ENCODE results near the gene HDAC4.

The HDAC4 gene

GRCh38 chr2:239377591-239377990, 23.2 kb downstream of the HDAC4 start:
- Mint-ChIP-seq H3K27me3 (no peaks in the 10 kb centered on the region), H3K27ac (no peak overlapping the region), H3K9me3 (no peaks in the 10 kb centered on the region), H3K4me1 (peaks cover 28% of the 10 kb centered on the region), H3K4me3 (no peak overlapping the region), H3K36me3 (ENCODE audit: low read depth) (peaks cover 3% of the 10 kb centered on the region)
- DNase-seq (no peak), ATAC-seq (no peak)

- ATAC-seq (no peak), DNase-seq (no peak)
- Mint-ChIP-seq H3K4me1 (peaks cover 23% of the 10 kb centered on the region), H3K36me3 (ENCODE audit: low read depth) (peaks cover 3% of the 10 kb centered on the region), H3K4me3 (no peak overlapping the region), H3K27me3 (no peaks in the 10 kb centered on the region), H3K27ac (no peak overlapping the region), H3K9me3 (no peaks in the 10 kb centered on the region)
Observed at GRCh38 chr2:239376942-239377531, 23.8 kb downstream of the HDAC4 start.

DNA sequence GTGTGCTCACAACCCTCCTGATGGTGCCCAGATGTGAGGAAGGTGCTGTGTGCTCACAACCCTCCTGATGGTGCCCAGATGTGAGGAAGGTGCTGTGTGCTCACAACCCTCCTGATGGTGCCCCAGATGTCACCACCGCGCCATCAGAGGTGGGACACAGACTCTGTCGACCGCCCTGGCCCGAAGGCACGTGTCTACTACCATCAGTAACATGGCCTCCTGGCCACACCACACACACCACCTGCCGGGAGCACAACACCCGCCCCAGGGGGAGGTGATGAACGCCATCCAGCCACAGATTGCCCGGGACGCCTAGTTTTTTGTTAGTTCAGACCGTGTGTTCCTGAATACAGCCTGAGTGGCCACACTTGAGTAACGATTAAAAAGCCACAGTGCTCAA, 24.5 kb downstream of the HDAC4 start:
- no peak for ATAC-seq
- Mint-ChIP-seq H3K27ac (no peak overlapping the region), H3K4me1 (peaks cover 16% of the 10 kb centered on the region), H3K27me3 (no peaks in the 10 kb centered on the region), H3K36me3 (ENCODE audit: low read depth) (peaks cover 3% of the 10 kb centered on the region), H3K9me3 (no peaks in the 10 kb centered on the region), H3K4me3 (no peak overlapping the region)
- DNase-seq = no peak

DNA sequence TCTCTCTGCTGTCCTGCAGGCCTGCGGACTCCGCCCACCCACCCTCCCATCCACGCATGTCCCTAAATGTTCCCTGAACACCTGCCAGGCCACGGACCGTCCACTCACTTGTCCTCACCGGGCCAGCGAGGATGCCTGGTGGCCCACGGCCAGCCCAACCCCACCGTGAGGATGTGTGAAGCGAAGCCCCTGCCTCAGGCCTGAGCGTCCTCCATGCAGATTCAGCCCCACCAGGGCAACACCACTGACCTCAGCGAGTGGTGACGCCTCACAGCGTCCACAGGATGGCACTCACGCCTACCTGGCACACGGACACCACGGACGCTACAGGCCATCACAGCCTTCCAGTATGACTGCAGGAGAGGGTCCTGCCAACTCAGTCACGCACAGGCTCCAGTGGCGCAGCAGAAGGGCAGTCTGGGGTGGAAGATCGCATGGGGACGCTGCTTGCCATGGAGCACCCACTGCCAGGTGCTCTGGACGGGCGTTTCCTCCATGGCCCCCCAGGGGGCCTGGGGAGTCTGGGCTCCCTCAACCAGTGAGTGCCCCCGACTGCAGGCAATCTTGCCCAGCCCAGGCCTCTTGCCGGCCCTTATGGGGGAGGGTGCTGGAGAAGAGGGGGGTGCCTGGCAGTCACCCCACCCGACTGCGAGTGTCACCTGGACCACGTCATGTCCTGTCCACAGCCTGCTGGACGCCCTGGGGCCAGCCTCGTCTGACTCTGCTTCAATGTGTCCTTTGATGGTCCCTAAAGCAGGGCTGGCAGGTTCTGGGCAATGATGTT, 25.4 kb downstream of the HDAC4 start:
- Mint-ChIP-seq H3K4me3 (no peak overlapping the region), H3K9me3 (no peaks in the 10 kb centered on the region), H3K27me3 (no peaks in the 10 kb centered on the region), H3K36me3 (ENCODE audit: low read depth) (no peaks in the 10 kb centered on the region), H3K4me1 (peaks cover 8% of the 10 kb centered on the region), H3K27ac (no peak overlapping the region)
- ATAC-seq = no peak
- DNase-seq = no peak

DNA sequence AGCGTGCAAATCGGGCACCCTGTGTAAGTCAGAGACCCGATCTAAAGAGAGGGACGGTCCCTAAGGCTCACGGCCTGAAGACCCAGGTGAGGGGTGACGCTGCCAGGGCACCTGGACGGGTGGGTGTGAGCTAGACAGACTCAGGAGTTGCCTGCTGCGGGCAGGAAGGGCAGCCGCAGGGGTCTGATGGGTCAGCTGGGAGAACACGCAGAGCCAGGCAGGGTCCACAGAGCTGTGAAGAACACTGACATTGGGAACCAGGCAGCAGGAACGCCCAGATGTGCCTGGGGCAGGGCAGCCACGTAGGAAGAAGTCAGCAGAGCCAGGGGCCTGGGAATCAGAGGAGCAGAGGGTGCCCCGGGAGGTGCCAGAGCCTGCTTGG, 25.9 kb downstream of the HDAC4 start:
- ATAC-seq = no peak
- H3K4me3 Mint-ChIP-seq = no peak overlapping the region
- H3K4me1 Mint-ChIP-seq = peaks cover 6% of the 10 kb centered on the region
- no peak overlapping the region for H3K27ac Mint-ChIP-seq
- no peaks in the 10 kb centered on the region for H3K36me3 Mint-ChIP-seq (ENCODE audit: low read depth)
- no peaks in the 10 kb centered on the region for H3K27me3 Mint-ChIP-seq
- no peaks in the 10 kb centered on the region for H3K9me3 Mint-ChIP-seq
- DNase-seq = no peak

GRCh38 chr2:239372835-239373234, 28.0 kb downstream of the HDAC4 start:
- ATAC-seq (no peak), DNase-seq (no peak)
- H3K4me1 Mint-ChIP-seq = peaks cover 2% of the 10 kb centered on the region
- H3K36me3 Mint-ChIP-seq (ENCODE audit: low read depth) = no peaks in the 10 kb centered on the region
- H3K9me3 Mint-ChIP-seq = no peaks in the 10 kb centered on the region
- H3K4me3 Mint-ChIP-seq = no peak overlapping the region
- H3K27me3 Mint-ChIP-seq = no peaks in the 10 kb centered on the region
- H3K27ac Mint-ChIP-seq = no peak overlapping the region

DNA sequence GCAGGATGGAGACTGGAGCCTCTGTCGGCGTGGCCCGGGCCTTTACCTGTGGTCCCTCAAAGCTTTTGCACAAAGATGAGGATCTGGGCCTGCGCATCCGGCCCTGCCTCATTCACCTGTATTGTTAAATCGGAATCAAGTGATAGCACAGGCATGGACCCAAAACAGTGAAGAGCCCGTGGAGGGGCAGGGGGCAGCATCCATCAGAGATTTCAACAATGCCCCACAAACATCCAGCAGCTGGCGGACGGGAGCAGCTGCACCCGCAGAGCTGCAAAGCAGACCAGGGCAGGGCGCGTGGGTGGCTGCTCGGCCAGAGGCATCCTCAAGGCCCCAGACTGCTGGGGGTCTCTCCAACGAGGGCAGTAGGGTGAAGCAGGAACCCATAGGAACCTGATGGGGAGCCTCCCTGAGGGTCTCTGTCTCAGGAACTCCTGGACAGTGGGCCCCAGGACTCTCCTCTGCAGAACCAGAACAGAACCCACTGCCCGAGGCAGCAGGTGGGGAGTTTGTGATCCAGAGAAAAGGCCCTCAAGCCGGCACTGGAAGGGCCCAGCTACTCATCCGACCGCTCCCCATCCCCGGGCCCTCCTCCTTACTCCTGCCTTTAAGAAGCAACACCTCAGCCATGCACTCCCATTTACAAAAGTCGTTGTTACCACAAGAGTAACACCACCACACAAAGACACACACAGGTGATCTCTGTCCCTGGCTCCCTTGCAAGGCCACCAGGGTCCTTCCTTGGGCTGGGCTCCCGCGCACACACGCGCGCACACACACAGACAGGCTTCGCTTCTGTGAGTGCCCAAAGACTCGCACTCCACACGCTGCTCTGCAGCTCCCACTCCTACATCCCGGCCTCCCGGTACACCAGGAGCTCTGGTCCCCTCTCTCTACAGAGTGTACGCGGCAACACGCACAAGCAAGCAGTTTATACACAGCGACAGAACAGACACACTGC, 28.8 kb downstream of the HDAC4 start:
- H3K9me3 Mint-ChIP-seq = no peaks in the 10 kb centered on the region
- peaks cover 2% of the 10 kb centered on the region for H3K4me1 Mint-ChIP-seq
- DNase-seq (no peak), ATAC-seq (no peak)
- H3K27ac Mint-ChIP-seq = no peak overlapping the region
- no peaks in the 10 kb centered on the region for H3K27me3 Mint-ChIP-seq
- no peak overlapping the region for H3K4me3 Mint-ChIP-seq
- H3K36me3 Mint-ChIP-seq (ENCODE audit: low read depth) = no peaks in the 10 kb centered on the region

DNA sequence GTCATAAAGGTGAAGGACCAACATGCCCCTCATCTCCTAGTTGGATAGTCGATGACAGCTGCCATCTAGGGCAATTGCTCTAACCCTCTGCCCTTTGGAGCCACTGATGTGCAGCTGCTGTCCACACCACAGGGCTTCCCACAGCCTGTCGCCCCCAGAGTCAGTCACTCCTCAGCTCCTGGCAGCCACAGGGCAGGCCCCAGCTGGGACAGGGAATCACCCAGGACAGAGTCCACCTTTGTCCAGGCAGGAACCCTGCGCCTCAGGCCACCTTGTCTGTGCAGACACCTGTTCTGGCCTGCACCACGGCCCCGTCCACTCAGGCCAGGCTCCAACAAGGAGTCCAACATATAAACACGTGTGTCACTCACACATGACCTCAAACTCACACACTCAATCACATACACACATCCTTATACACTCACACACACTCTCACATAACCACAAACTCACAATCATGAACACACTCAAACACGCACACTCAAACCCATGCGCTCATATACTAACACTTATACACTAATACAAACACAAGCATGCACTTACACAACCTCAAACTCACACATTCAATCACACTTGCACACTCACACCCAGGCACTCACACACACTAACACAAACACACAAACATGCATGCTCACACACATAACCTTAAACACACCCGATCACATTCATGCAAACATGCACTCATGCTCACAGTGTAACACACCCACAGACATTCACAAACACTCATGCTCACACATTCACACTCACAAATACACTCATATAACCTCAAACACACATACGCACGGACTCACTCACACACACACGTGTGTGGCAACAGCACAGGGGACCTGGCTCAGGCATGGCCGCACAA, 29.7 kb downstream of the HDAC4 start:
- peaks cover 2% of the 10 kb centered on the region for H3K4me1 Mint-ChIP-seq
- no peaks in the 10 kb centered on the region for H3K9me3 Mint-ChIP-seq
- no peaks in the 10 kb centered on the region for H3K36me3 Mint-ChIP-seq (ENCODE audit: low read depth)
- H3K27ac Mint-ChIP-seq = no peak overlapping the region
- ATAC-seq (no peak), DNase-seq (no peak)
- H3K4me3 Mint-ChIP-seq = no peak overlapping the region
- H3K27me3 Mint-ChIP-seq = no peaks in the 10 kb centered on the region

DNA sequence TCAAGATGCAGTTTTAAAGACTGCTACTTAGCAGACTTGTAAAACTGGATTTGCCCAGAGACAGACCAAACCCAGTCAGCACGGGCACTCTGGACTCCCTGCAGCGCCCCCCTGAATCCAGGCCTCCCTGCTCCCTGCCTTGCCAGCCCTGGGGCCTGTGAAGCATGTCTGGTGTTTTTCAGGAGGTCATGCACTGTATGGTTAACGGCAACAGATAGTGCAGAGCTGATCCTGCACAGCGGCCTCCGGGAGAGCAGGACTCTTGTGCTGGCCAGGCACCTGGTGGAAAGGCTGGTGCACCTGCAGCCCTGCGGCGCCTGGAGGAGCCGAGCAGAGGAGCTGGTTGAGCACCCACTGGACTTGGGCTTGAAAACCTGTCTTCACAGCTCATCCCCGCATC, 30.4 kb downstream of the HDAC4 start:
- Mint-ChIP-seq H3K27me3 (no peaks in the 10 kb centered on the region), H3K9me3 (no peaks in the 10 kb centered on the region), H3K4me3 (peak overlapping the region; percentile 68), H3K27ac (peak overlapping the region; percentile 87), H3K4me1 (peaks cover 4% of the 10 kb centered on the region), H3K36me3 (ENCODE audit: low read depth) (no peaks in the 10 kb centered on the region)
- ATAC-seq (no peak), DNase-seq (no peak)

- Mint-ChIP-seq H3K27ac (peak overlapping the region; percentile 87), H3K4me3 (peak overlapping the region; percentile 68), H3K9me3 (no peaks in the 10 kb centered on the region), H3K36me3 (ENCODE audit: low read depth) (no peaks in the 10 kb centered on the region), H3K27me3 (no peaks in the 10 kb centered on the region), H3K4me1 (peaks cover 5% of the 10 kb centered on the region)
- ATAC-seq (peak; percentile 96), DNase-seq (peak; percentile 74)
Observed at GRCh38 chr2:239369631-239370161, 31.1 kb downstream of the HDAC4 start.

DNA sequence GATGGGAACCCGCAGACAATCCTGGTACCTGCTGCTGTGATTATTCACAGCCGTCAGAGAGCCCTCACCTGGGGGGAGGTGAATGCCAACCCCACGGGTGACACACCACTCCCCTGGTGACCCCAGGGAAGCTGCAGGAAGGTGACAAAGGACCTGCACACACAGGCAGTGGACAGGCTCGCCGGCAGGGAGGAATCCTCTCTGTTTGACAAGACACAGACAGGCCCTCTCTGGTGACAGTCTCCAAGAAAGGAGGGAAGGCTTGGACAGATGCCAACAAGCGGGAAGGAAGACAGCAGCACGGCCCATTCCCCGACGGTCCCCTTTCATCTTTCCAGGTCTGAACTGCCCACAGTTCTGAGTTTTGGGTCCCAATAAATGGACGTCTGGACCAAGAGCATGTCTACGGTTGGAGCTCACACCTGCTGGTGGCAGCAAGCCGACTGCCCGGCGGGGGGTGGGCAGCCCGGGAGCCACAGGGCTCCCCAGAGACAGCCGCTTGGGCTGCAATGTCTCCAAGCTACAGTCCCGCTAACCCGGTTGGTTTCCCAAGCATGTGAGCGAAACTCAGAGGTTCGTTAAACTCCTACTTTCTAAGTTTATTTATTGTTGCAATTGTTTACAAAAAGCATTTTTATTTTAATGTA, 31.8 kb downstream of the HDAC4 start:
- ATAC-seq (no peak), DNase-seq (no peak)
- Mint-ChIP-seq H3K36me3 (ENCODE audit: low read depth) (no peaks in the 10 kb centered on the region), H3K4me1 (peaks cover 11% of the 10 kb centered on the region), H3K27ac (no peak overlapping the region), H3K4me3 (no peak overlapping the region), H3K9me3 (no peaks in the 10 kb centered on the region), H3K27me3 (no peaks in the 10 kb centered on the region)

DNA sequence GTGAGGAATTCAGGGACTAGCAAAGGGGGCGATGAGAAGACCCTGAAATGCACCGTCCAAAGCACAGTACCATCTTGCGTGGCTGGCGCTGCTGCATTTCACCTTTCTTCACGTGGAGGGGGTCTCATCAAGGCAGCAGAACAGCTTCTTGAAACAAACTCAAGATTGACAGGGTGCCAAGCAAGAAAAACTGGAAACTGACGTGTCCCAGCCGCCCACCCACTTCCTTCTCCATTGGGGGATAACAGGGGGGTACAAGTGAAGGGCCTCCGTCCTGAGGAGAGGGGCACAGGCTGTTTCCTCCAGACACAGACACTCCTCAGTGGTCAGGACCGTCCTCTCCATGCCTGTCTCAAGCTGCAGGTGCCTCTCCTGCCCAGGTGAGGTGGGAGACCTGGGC, 32.5 kb downstream of the HDAC4 start:
- Mint-ChIP-seq H3K27ac (no peak overlapping the region), H3K4me1 (peaks cover 18% of the 10 kb centered on the region), H3K27me3 (no peaks in the 10 kb centered on the region), H3K9me3 (no peaks in the 10 kb centered on the region), H3K4me3 (no peak overlapping the region), H3K36me3 (ENCODE audit: low read depth) (peaks cover 3% of the 10 kb centered on the region)
- DNase-seq (no peak), ATAC-seq (no peak)

- Mint-ChIP-seq H3K4me1 (peaks cover 23% of the 10 kb centered on the region), H3K27ac (no peak overlapping the region), H3K9me3 (no peaks in the 10 kb centered on the region), H3K27me3 (no peaks in the 10 kb centered on the region), H3K4me3 (no peak overlapping the region), H3K36me3 (ENCODE audit: low read depth) (peaks cover 3% of the 10 kb centered on the region)
- no peak for ATAC-seq
- no peak for DNase-seq
Observed at GRCh38 chr2:239366740-239367139, 34.1 kb downstream of the HDAC4 start.

Data from activated naive CD8-positive, alpha-beta T cell treated with anti-CD3 and anti-CD28 coated beads, Interleukin-2, amount 50 U/mL, for 24 hours (primary cell).